Trophoblast cell (in vitro differentiated cells and primary cell): ENCODE data around the gene SPTLC1.

Experiments used
- DNase-seq, 2 donors: peaks; one replicate each; pipeline ENCODE4 v3.0.0-alpha.2; 2016
- H2AFZ ChIP-seq: 2 replicates; pipeline ENCODE4 v1.6.1; 2013; ENCODE audit warnings: low read length, moderate library complexity, mild to moderate bottlenecking; ENCODE audit not compliant: insufficient read depth, poor library complexity
- H2AK5ac ChIP-seq: 2 replicates; pipeline ENCODE4 v1.6.1; 2013; ENCODE audit warnings: mild to moderate bottlenecking, low read length
- H2BK120ac ChIP-seq: 2 replicates; pipeline ENCODE4 v1.6.1; 2013; ENCODE audit warnings: low read length, mild to moderate bottlenecking, moderate library complexity; ENCODE audit not compliant: insufficient read depth, poor library complexity
- H2BK12ac ChIP-seq: 2 replicates; pipeline ENCODE4 v1.6.1; 2013; ENCODE audit warnings: mild to moderate bottlenecking, low read length, moderate library complexity
- H2BK5ac ChIP-seq: 2 replicates; pipeline ENCODE4 v1.6.1; 2013; ENCODE audit warnings: low read length, low read depth, moderate library complexity, mild to moderate bottlenecking; ENCODE audit not compliant: poor library complexity
- H3K14ac ChIP-seq: 2 replicates; pipeline ENCODE4 v1.6.1; 2013; ENCODE audit warnings: mild to moderate bottlenecking, low read length
- H3K18ac ChIP-seq: 2 replicates; pipeline ENCODE4 v1.6.1; 2013; ENCODE audit warnings: mild to moderate bottlenecking, low read length
- H3K23ac ChIP-seq: 2 replicates; pipeline ENCODE4 v1.6.1; 2013; ENCODE audit warnings: low read length
- H3K27ac ChIP-seq: 2 replicates; pipeline ENCODE4 v1.5.1; 2013; ENCODE audit warnings: low read depth, mild to moderate bottlenecking, inconsistent platforms, low read length, moderate library complexity
- H3K27me3 ChIP-seq: 2 replicates; pipeline ENCODE4 v1.6.1; 2013; ENCODE audit warnings: inconsistent platforms, mild to moderate bottlenecking, low read length, moderate library complexity; ENCODE audit not compliant: insufficient read depth
- H3K36me3 ChIP-seq, 2 experiments: 1 replicate in 1 of 2; 2 replicates in 1 of 2; pipeline ENCODE4 v1.6.1; 2013; ENCODE audit warnings: low read length in 2 of 2, mild to moderate bottlenecking in 2 of 2, moderate library complexity in 1 of 2; ENCODE audit not compliant: insufficient read depth in 2 of 2, control insufficient read depth in 1 of 2
- H3K4ac ChIP-seq: 2 replicates; pipeline ENCODE4 v1.6.1; 2013; ENCODE audit warnings: low read depth, mild to moderate bottlenecking, low read length, moderate library complexity
- H3K4me1 ChIP-seq, 2 experiments: 1 replicate in 1 of 2; 2 replicates in 1 of 2; pipeline ENCODE4 v1.6.1; 2013; ENCODE audit warnings: low read length in 2 of 2, mild to moderate bottlenecking in 2 of 2, moderate library complexity in 1 of 2; ENCODE audit not compliant: insufficient read depth in 2 of 2, control insufficient read depth in 1 of 2
- H3K4me2 ChIP-seq: 2 replicates; pipeline ENCODE4 v1.6.1; 2013; ENCODE audit warnings: inconsistent platforms, mild to moderate bottlenecking, low read length, moderate library complexity
- H3K4me3 ChIP-seq: 2 replicates; pipeline ENCODE4 v1.5.1; 2013; ENCODE audit warnings: mild to moderate bottlenecking, low read depth, low read length, inconsistent platforms
- H3K79me1 ChIP-seq: one replicate; pipeline ENCODE4 v1.6.1; 2013; ENCODE audit warnings: low read length
- H3K79me2 ChIP-seq: 2 replicates; pipeline ENCODE4 v1.6.1; 2013; ENCODE audit warnings: low read length, mild to moderate bottlenecking; ENCODE audit not compliant: control insufficient read depth, insufficient read depth, poor library complexity
- H3K9ac ChIP-seq: 2 replicates; pipeline ENCODE4 v1.6.1; 2013; ENCODE audit warnings: mild to moderate bottlenecking, low read length
- H3K9me3 ChIP-seq: 2 replicates; pipeline ENCODE4 v1.6.1; 2013; ENCODE audit warnings: low read depth, mild to moderate bottlenecking, control low read depth, inconsistent platforms, low read length; ENCODE audit not compliant: insufficient read depth
- H4K12ac ChIP-seq: 2 replicates; pipeline ENCODE4 v1.6.1; 2013; ENCODE audit warnings: low read depth, mild to moderate bottlenecking, low read length, moderate library complexity
- H4K8ac ChIP-seq: 2 replicates; pipeline ENCODE4 v1.6.1; 2013; ENCODE audit warnings: low read depth, mild to moderate bottlenecking, low read length, moderate library complexity
- H4K91ac ChIP-seq: one replicate; pipeline ENCODE4 v1.6.1; 2013; ENCODE audit warnings: low read depth, mild to moderate bottlenecking, low read length, moderate library complexity
- WGBS: extraction: QIAGEN DNeasy Blood & Tissue Kit; methylation state at CpG from one replicate; pipeline ENCODE4 v1.1.7; 2013; ENCODE audit warnings: missing lambda C conversion rate; ENCODE audit not compliant: insufficient read length, insufficient coverage; ENCODE audit errors: extremely low coverage; 5-methylcytosine and 5-hydroxymethylcytosine counted together

The SPTLC1 gene

DNA sequence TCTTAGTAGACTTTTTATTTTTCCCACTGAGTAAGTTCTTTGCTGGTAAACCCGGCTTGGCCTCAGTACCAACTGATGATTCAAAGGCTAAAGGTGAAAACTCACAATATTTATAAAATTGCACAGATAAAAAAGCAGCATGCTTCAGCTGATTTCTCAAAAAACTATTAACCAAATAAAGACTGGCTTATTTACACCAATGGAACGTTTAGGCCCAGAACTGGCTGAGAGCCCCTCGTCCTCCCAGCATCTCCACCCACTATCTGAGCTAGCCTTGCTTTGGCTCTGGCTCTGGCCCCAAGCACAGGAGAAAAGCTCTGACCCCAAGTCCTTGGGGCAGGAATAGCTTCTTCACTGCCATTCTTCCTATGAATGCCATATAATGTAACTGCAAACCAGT, 68.5 kb downstream of the SPTLC1 start:
- Histone ChIP-seq H4K12ac (no peak overlapping the region), H3K4me2 (no peak overlapping the region), H2BK5ac (no peak overlapping the region), H3K9me3 (no peaks in the 10 kb centered on the region), H3K36me3 (peaks cover 12 to 33% of the 10 kb centered on the region in 2 experiments), H3K27me3 (no peaks in the 10 kb centered on the region), H2AK5ac (no peak overlapping the region), H4K8ac (no peak overlapping the region), H2BK12ac (no peak overlapping the region), H3K23ac (no peak overlapping the region), H3K14ac (no peak overlapping the region), H3K4me1 (no peaks in the 10 kb centered on the region), H3K9ac (no peak overlapping the region), H3K18ac (no peak overlapping the region), H4K91ac (no peak overlapping the region), H3K27ac (no peak overlapping the region), H3K4me3 (no peak overlapping the region), H3K79me1 (no peaks in the 10 kb centered on the region), H2BK120ac (no peak overlapping the region), H3K79me2 (no peaks in the 10 kb centered on the region), H3K4ac (no peak overlapping the region), H2AFZ (no peak overlapping the region)
- no CpG with 5 or more reads among the region's 3 CpGs for WGBS
- no peak for DNase-seq

DNA sequence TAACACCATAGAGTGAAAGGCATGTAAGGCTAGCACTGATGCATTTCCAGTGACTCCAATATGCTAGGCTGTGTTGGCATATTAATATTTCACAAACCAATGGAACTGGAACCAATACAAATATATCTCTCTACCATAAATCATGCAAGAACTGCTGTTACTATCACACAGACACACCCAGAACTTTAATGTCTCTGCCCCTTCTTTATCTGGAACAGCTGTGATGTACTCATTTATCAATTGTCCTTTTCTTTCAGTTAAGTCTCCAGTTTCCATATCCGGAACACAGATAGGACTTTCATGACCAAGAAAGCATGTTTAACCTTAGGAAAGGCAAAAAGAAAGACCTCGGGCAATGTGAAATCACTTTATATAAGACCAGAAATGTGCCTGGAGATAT, 70.3 kb downstream of the SPTLC1 start:
- no peak overlapping the region for H3K14ac ChIP-seq
- H3K4ac ChIP-seq, result no peak overlapping the region
- no peak overlapping the region for H2AK5ac ChIP-seq
- H2BK120ac ChIP-seq, result no peak overlapping the region
- no peak for DNase-seq
- no peak overlapping the region for H3K9ac ChIP-seq
- H3K79me2 ChIP-seq, result no peaks in the 10 kb centered on the region
- H3K4me2 ChIP-seq, result no peak overlapping the region
- H2AFZ ChIP-seq, result no peak overlapping the region
- H3K4me1 ChIP-seq, result no peaks in the 10 kb centered on the region
- no peak overlapping the region for H4K8ac ChIP-seq
- no CpG with 5 or more reads among the region's 2 CpGs for WGBS
- peaks cover 12 to 33% of the 10 kb centered on the region in 2 experiments for H3K36me3 ChIP-seq
- no peak overlapping the region for H4K91ac ChIP-seq
- no peaks in the 10 kb centered on the region for H3K79me1 ChIP-seq
- no peak overlapping the region for H3K18ac ChIP-seq
- H2BK12ac ChIP-seq, result no peak overlapping the region
- no peaks in the 10 kb centered on the region for H3K27me3 ChIP-seq
- no peak overlapping the region for H2BK5ac ChIP-seq
- H3K9me3 ChIP-seq, result no peaks in the 10 kb centered on the region
- no peak overlapping the region for H3K4me3 ChIP-seq
- H3K27ac ChIP-seq, result no peak overlapping the region
- H3K23ac ChIP-seq, result no peak overlapping the region
- H4K12ac ChIP-seq, result no peak overlapping the region

GRCh38 chr9:92043002-92043401, 72.2 kb downstream of the SPTLC1 start:
- no peak overlapping the region for H3K27ac ChIP-seq

GRCh38 chr9:92042260-92042659, 73.0 kb downstream of the SPTLC1 start:
- no peak overlapping the region for H2BK120ac ChIP-seq
- H3K79me1 ChIP-seq, result no peaks in the 10 kb centered on the region
- no peak overlapping the region for H4K12ac ChIP-seq
- no peak overlapping the region for H2AFZ ChIP-seq
- no CpG with 5 or more reads among the region's 1 CpG for WGBS
- no peak for DNase-seq
- H4K8ac ChIP-seq, result no peak overlapping the region
- no peak overlapping the region for H3K4me3 ChIP-seq
- H3K36me3 ChIP-seq, result peaks cover 20 to 36% of the 10 kb centered on the region in 2 experiments
- H3K14ac ChIP-seq, result no peak overlapping the region
- H2BK12ac ChIP-seq, result no peak overlapping the region
- H3K4me1 ChIP-seq, result peaks cover 6 to 7% of the 10 kb centered on the region in 2 experiments
- H3K9ac ChIP-seq, result no peak overlapping the region
- H2BK5ac ChIP-seq, result no peak overlapping the region
- no peak overlapping the region for H3K4ac ChIP-seq
- H3K18ac ChIP-seq, result no peak overlapping the region
- no peak overlapping the region for H2AK5ac ChIP-seq
- no peak overlapping the region for H3K23ac ChIP-seq
- no peaks in the 10 kb centered on the region for H3K27me3 ChIP-seq
- H3K27ac ChIP-seq, result no peak overlapping the region
- H3K79me2 ChIP-seq, result no peaks in the 10 kb centered on the region
- no peak overlapping the region for H4K91ac ChIP-seq
- no peaks in the 10 kb centered on the region for H3K9me3 ChIP-seq
- no peak overlapping the region for H3K4me2 ChIP-seq

More at GRCh38 chr9:92043002-92043401, 72.2 kb downstream of the SPTLC1 start:
- H4K12ac ChIP-seq, result no peak overlapping the region
- no peak overlapping the region for H4K8ac ChIP-seq
- no peak overlapping the region for H2AK5ac ChIP-seq
- no peaks in the 10 kb centered on the region for H3K9me3 ChIP-seq
- H2BK120ac ChIP-seq, result no peak overlapping the region
- H4K91ac ChIP-seq, result no peak overlapping the region
- H3K9ac ChIP-seq, result no peak overlapping the region
- H3K4ac ChIP-seq, result no peak overlapping the region
- H2BK12ac ChIP-seq, result no peak overlapping the region
- H3K18ac ChIP-seq, result no peak overlapping the region
- H3K4me1 ChIP-seq, result peaks cover 2 to 3% of the 10 kb centered on the region in 2 experiments
- no peak overlapping the region for H2AFZ ChIP-seq
- no peak overlapping the region for H3K4me2 ChIP-seq
- no peak overlapping the region for H3K23ac ChIP-seq
- no peaks in the 10 kb centered on the region for H3K79me1 ChIP-seq
- no peak overlapping the region for H3K14ac ChIP-seq
- no peak for DNase-seq
- H3K27me3 ChIP-seq, result no peaks in the 10 kb centered on the region
- peaks cover 17 to 30% of the 10 kb centered on the region in 2 experiments for H3K36me3 ChIP-seq
- no CpG with 5 or more reads among the region's 3 CpGs for WGBS
- no peak overlapping the region for H3K4me3 ChIP-seq
- H2BK5ac ChIP-seq, result no peak overlapping the region
- no peaks in the 10 kb centered on the region for H3K79me2 ChIP-seq
